ENCODE measurements around the gene CORO2A.

CORO2A gene

DNA sequence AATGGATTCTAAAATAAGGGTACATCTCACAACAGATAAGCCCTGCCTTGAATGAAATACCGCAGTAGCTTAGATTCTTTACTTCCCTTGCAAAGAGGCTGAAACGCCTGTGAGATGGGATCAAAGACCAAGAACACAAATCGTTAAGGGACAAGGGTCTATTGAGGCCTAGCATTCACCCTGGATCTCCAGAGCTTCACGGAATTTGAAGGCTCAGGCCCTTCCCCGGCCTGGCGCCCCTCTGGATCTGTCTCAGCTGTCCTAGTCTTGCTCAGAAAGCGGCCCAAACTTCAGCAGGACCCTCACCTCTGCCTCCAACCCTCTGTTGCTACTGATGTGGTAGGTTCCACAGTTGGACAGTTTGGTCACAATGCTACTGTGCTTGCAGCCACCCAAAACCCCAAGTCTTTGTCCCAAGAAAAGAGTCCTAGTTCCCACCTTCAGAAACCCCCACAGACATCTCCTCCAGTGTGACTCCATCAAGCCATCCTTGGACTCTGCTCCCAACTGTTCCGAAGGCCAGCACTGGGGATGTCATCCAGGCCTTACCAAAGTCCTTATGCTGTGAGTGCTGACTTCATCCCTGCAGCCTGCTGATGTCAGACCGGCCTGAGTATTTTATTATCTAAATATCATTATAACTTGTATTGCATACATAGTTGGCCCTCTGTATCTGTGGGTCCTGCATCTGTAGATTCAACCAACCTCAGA is 9.4 kb downstream of the CORO2A start:
- TF ChIP-seq, protein P1, sequence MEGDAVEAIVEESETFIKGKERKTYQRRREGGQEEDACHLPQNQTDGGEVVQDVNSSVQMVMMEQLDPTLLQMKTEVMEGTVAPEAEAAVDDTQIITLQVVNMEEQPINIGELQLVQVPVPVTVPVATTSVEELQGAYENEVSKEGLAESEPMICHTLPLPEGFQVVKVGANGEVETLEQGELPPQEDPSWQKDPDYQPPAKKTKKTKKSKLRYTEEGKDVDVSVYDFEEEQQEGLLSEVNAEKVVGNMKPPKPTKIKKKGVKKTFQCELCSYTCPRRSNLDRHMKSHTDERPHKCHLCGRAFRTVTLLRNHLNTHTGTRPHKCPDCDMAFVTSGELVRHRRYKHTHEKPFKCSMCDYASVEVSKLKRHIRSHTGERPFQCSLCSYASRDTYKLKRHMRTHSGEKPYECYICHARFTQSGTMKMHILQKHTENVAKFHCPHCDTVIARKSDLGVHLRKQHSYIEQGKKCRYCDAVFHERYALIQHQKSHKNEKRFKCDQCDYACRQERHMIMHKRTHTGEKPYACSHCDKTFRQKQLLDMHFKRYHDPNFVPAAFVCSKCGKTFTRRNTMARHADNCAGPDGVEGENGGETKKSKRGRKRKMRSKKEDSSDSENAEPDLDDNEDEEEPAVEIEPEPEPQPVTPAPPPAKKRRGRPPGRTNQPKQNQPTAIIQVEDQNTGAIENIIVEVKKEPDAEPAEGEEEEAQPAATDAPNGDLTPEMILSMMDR (IDR thresholded peaks at IDR 0.05; ENCODE audit: control insufficient read depth, extremely low read depth, insufficient read depth): no peak
- DNase-seq (ENCODE audit: low read depth): no peak
- no peak overlapping the region for H3K4me3 ChIP-seq (ENCODE audit: low read depth, low read length)

DNA sequence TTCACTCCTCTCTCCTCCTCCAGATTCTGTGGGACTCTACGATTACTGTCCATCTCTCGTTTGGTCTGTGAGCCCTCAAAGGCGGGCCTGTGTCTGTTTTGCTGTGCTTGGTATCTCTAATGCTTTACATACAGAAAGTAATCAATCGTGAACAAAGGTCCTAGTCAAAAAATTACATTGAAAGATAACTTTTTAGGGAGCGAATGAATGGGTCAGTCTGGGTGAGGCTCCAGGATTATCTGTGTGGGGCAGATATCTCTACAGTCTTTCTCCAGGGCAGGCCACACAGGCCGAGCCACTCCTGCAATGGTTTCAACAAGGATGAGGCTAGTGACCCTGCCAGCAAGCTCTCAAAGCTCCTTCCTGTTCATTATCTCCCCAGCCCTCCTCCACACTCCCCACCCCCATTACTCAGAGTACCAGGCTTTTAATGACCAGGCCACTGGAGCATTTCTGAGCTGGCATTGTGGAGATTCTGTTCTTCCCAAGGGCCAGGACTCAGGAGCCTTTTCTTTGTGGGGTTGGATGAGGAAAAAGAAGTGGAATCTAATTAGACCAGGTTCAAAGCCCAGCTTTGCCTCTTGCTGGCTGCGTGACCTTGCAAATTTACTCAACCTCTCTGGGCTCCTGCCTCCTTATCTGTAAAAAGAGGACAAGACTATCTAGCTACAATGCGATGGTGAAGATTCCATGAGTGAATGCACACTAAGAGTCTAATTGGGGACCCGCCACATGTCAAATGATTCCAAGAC is 10.2 kb downstream of the CORO2A start:
- H3K4me3 ChIP-seq (ENCODE audit: low read depth, low read length): no peak overlapping the region
- TF ChIP-seq, protein P1 (IDR thresholded peaks at IDR 0.05; ENCODE audit: control insufficient read depth, extremely low read depth, insufficient read depth): no peak
- no peak for DNase-seq (ENCODE audit: low read depth)

DNA sequence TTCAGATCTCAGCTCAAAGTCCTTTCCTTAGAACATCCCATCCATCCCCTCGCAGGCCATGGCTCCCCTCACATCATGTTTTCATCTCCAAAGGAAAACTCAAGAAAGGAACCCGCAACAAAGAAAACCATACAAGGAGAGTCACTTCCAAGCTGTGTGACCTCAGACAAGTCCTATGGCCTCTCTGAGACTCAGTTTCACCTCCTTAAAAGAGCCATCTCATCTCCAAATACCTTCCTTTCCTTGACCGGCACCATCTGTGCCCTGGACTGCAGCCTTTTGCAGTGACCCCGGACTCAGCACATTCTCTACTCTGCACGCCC is 10.7 kb downstream of the CORO2A start:
- DNase-seq (ENCODE audit: low read depth): no peak
- H3K4me3 ChIP-seq (ENCODE audit: low read depth, low read length): no peak overlapping the region
- TF ChIP-seq, protein P1 (IDR thresholded peaks at IDR 0.05; ENCODE audit: control insufficient read depth, extremely low read depth, insufficient read depth): no peak

- no peak for DNase-seq (ENCODE audit: low read depth)
- TF ChIP-seq, protein P1 (IDR thresholded peaks at IDR 0.05; ENCODE audit: control insufficient read depth, extremely low read depth, insufficient read depth): no peak
- H3K4me3 ChIP-seq (ENCODE audit: low read depth, low read length): no peak overlapping the region
Measured at GRCh38 chr9:98180996-98181395, 11.4 kb downstream of the CORO2A start.

- no peak overlapping the region for H3K4me3 ChIP-seq (ENCODE audit: low read depth, low read length)
- no peak for DNase-seq (ENCODE audit: low read depth)
- TF ChIP-seq, protein P1 (IDR thresholded peaks at IDR 0.05; ENCODE audit: control insufficient read depth, extremely low read depth, insufficient read depth): no peak
Measured at GRCh38 chr9:98178874-98179850, 13.3 kb downstream of the CORO2A start.

- TF ChIP-seq, protein P1 (IDR thresholded peaks at IDR 0.05; ENCODE audit: control insufficient read depth, extremely low read depth, insufficient read depth): no peak
- DNase-seq (ENCODE audit: low read depth): no peak
- no peak overlapping the region for H3K4me3 ChIP-seq (ENCODE audit: low read depth, low read length)
Measured at GRCh38 chr9:98176391-98177259, 15.8 kb downstream of the CORO2A start.
